HepG2 (cell line): ENCODE results near the gene PCBD1. TPM values are rescaled to one million over a fixed set of nuclear protein-coding genes. Genes with fewer than 3 reads are reported as not detected.

Source experiments
- ATAC-seq: fragments of 200-7000 bp; cut with Tn5 transposase; 3 replicates; pipeline ENCODE4 v1.9.1; 2020; ENCODE audit warnings: mild to moderate bottlenecking, moderate library complexity
- BruUV-seq: library from RNA; stranded (reverse); fragments of 400-500 nt; replicated peaks from 2 replicates; lab custom pipeline; 2021; lab: Mats Ljungman, UMichigan
- CTCF ChIA-PET: fragments of 300-600 bp; formaldehyde crosslinking; extraction: SDS; loops from one replicate; lab custom pipeline; 2021; ENCODE audit warnings: low total read pairs, inconsistent platforms, low intra/inter-chr PET ratio; lab: Yijun Ruan, JAX
- POLR2A ChIA-PET: fragments of 350-600 bp; sonication (Branson Sonifier 250); formaldehyde crosslinking; loops from one replicate; lab custom pipeline; 2020; ENCODE audit warnings: antibody characterized with exemption, inconsistent platforms; lab: Yijun Ruan, JAX
- DNase-seq: peaks from one replicate; pipeline ENCODE4 v3.0.0-alpha.2; 2015; ENCODE audit warnings: low spot score
- FAIRE-seq: peaks from 3 replicates; lab custom pipeline; 2011; peaks lifted over from hg19 to GRCh38; lab: Jason Lieb, UNC
- H2AFZ ChIP-seq: one replicate; pipeline ENCODE4 v1.6.1; 2011; ENCODE audit warnings: low read length, inconsistent platforms
- H3K27ac ChIP-seq: fragments of 300-600 bp; 3 replicates; pipeline ENCODE4 v1.8.0; 2011; ENCODE audit warnings: mixed run types, mild to moderate bottlenecking, mixed read lengths, low read length, inconsistent platforms; ENCODE audit not compliant: insufficient read depth; ENCODE audit errors: extremely low read length
- H3K27me3 ChIP-seq, 2 experiments: fragments of 200-600 bp in 1 of 2; 2 replicates in 1 of 2; 3 replicates in 1 of 2; pipeline versions ENCODE4 v1.6.0 to v1.8.0; 2011; ENCODE audit warnings: low read length in 2 of 2, mild to moderate bottlenecking in 2 of 2, moderate library complexity in 2 of 2, inconsistent platforms in 1 of 2; ENCODE audit not compliant: insufficient read depth in 2 of 2, control insufficient read depth in 1 of 2
- H3K36me3 ChIP-seq, 2 experiments: fragments of 200-600 bp in 1 of 2; replicated peaks in 1 of 2; 2 replicates in 1 of 2; 3 replicates in 1 of 2; pipeline versions ENCODE4 v1.5.1 to v1.8.0; 2011; ENCODE audit warnings: low read length in 2 of 2, inconsistent platforms in 1 of 2; ENCODE audit not compliant: insufficient read depth in 2 of 2, control insufficient read depth in 1 of 2
- H3K4me1 ChIP-seq: 2 replicates; pipeline ENCODE4 v1.5.1; 2012; ENCODE audit warnings: low read length, inconsistent platforms; ENCODE audit not compliant: insufficient read depth
- H3K4me2 ChIP-seq: 2 replicates; pipeline ENCODE4 v1.6.0; 2011; ENCODE audit warnings: low read depth, low read length, inconsistent platforms
- H3K4me3 ChIP-seq, 3 experiments: fragments of 200-600 bp in 1 of 3; sonication (generic), shearing (Covaris generic) in 1 of 3; replicated peaks in 1 of 3; 2 replicates each; pipeline ENCODE4 v1.5.1; 2011 to 2016; ENCODE audit warnings: low read length in 3 of 3, inconsistent platforms in 2 of 3, low read depth in 2 of 3, mild to moderate bottlenecking in 2 of 3, control low read depth in 1 of 3, mixed read lengths in 1 of 3; ENCODE audit not compliant: insufficient read depth in 1 of 3
- H3K79me2 ChIP-seq: one replicate; pipeline ENCODE4 v1.6.1; 2011; ENCODE audit warnings: low read length, inconsistent platforms; ENCODE audit not compliant: insufficient read depth
- H3K9ac ChIP-seq: 2 replicates; pipeline ENCODE4 v1.6.0; 2011; ENCODE audit warnings: mild to moderate bottlenecking, low read depth, low read length, inconsistent platforms; ENCODE audit not compliant: insufficient read depth
- H3K9me3 ChIP-seq: 2 replicates; pipeline ENCODE4 v1.5.1; 2012; ENCODE audit warnings: mild to moderate bottlenecking, low read length
- H4K20me1 ChIP-seq: 2 replicates; pipeline ENCODE4 v1.6.0; 2011; ENCODE audit warnings: inconsistent platforms, mild to moderate bottlenecking, low read length, moderate library complexity; ENCODE audit not compliant: insufficient read depth
- ARNTL ChIP-seq: sonication (generic); formaldehyde crosslinking; IDR thresholded peaks from 2 replicates; pipeline ENCODE4 v1.4.0; 2020; ENCODE audit warnings: mild to moderate bottlenecking, missing genetic modification reagents
- FOXO1 ChIP-seq: sonication (generic); formaldehyde crosslinking; IDR thresholded peaks from 2 replicates; pipeline ENCODE4 v1.4.0; 2020; ENCODE audit warnings: missing genetic modification reagents
- KDM3A ChIP-seq: IDR thresholded peaks from 2 replicates; pipeline ENCODE4 v1.6.1; 2018; ENCODE audit warnings: low read depth, missing compliant biosample characterization
- NFIB ChIP-seq: sonication (generic); formaldehyde crosslinking; IDR thresholded peaks from 2 replicates; pipeline ENCODE4 v1.9.0; 2021; ENCODE audit warnings: missing genetic modification reagents, mild to moderate bottlenecking, borderline replicate concordance
- TCF12 ChIP-seq, 2 experiments: fragments of 450-650 bp in 1 of 2; sonication (generic) in 1 of 2; formaldehyde crosslinking in 1 of 2; IDR thresholded peaks; 2 replicates each; pipeline versions ENCODE4 v1.6.1 to v1.8.0; 2017 to 2022; ENCODE audit warnings: antibody characterized with exemption in 1 of 2, mild to moderate bottlenecking in 1 of 2, missing genetic modification reagents in 1 of 2, moderate library complexity in 1 of 2
- ZNF101 ChIP-seq: sonication (generic); formaldehyde crosslinking; IDR thresholded peaks from 2 replicates; pipeline ENCODE4 v1.4.0; 2020; ENCODE audit warnings: mild to moderate bottlenecking, low read depth, missing genetic modification reagents, borderline replicate concordance
- ZNF674 ChIP-seq: sonication (generic); formaldehyde crosslinking; IDR thresholded peaks from 2 replicates; pipeline ENCODE4 v1.5.0; 2020; ENCODE audit warnings: low read depth, mild to moderate bottlenecking, missing genetic modification reagents
- WGBS: methylation state at CpG from one replicate; pipeline ENCODE4 v1.1.6; 2017; ENCODE audit warnings: low lambda C conversion rate; 5-methylcytosine and 5-hydroxymethylcytosine counted together
- in situ Hi-C: cut with HindIII; loops from 2 replicates; pipeline ENCODE4 v1.10.0; 2017; ENCODE audit warnings: low pct_unique_long_range_greater_than_20kb; ENCODE audit not compliant: extremely low pct_ligation_motif_present
- intact Hi-C: fragments of 100-400 bp; cut with micrococcal nuclease; formaldehyde crosslinking; loops from one replicate; pipeline ENCODE4 v1.10.0; 2022; ENCODE audit not compliant: unreplicated experiment
- polyA plus RNA-seq, 8 experiments: library from polyadenylated mRNA; depleted of rRNA in 3 of 8; stranded (reverse) in 7 of 8; unstranded in 1 of 8; fragments of >200 nt; fragmentation: Illumina TruSeq in 4 of 8; extraction: Trizol in 4 of 8; gene quantifications; 2 replicates each; pipeline versions ENCODE4 v1.2.1 to v1.2.3, GENCODE V29; 2011 to 2016; ENCODE audit warnings: low read depth in 4 of 8, missing spikeins in 1 of 8, mixed read lengths in 1 of 8; ENCODE audit not compliant: insufficient read depth in 1 of 8
- total RNA-seq, 5 experiments: library from RNA; depleted of rRNA; stranded (reverse); fragments of >200 nt; fragmentation: Illumina TruSeq; extraction: Trizol; gene quantifications; 2 replicates each; pipeline ENCODE4 v1.2.3, GENCODE V29; 2016; ENCODE audit warnings: low read depth in 1 of 5
- TF ChIP-seq, protein P1 (sequence below): sonication (generic); formaldehyde crosslinking; IDR thresholded peaks from 2 replicates; pipeline ENCODE4 v1.4.0; 2020; ENCODE audit warnings: mild to moderate bottlenecking, missing genetic modification reagents, borderline replicate concordance

PCBD1 gene
- total and polyA plus RNA-seq, 2 of the 13 experiments (the other 11 are each of a cell fraction or from before 2014, with no cell fraction given), result 95.3 to 168 TPM

DNA sequence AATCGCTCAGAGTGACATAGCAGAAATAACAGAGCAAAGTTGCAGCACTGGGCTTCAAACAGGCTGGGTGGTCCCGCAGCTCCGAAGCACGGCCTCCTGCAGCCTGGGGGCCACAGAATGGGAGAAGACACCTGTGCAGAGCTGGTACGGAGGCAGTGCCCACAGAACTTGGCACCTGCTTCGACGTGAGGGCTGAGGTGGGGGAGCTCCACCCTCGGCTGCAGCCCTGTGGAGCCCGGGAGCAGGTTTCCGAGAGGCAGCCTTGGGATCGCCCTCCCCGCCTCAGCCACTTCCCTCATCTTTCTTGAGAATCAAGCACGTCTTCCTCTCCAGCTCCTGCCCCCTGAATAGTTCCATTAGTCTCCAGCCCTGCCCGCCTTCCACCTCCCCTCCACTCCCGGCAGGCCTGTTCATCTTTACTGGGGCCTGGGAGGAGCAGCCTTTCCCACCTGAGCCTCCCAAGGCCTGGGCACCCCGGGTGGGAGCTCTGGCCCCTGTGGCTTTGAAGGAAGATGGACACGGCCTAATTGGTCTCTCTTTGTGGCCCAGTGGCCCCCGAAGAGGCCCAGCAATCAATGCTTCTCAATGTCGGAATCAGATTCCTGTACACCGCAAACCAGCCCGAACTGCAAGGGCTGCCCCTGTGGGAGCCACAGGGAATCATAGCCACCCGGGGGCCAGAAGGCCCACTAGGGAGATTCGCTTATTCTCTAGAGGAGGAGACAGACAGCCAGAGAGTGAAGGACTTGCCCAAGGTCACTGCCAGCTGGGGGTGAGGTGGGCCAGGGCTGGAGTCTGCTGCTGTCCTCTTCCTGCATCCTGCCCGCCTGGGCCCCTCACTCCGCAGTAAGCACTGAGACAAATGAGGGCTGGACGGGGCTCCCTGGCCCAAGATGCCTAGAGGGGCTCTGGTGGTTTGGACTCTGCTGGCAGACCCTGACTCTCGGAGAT lies 17.0 kb upstream of the PCBD1 start:
- no peak for ATAC-seq
- H3K27me3 ChIP-seq, result peaks cover 10 to 59% of the 10 kb centered on the region in 2 experiments; a peak in 4 of 5 replicates

More for the DNA sequence above, 17.0 kb upstream of the PCBD1 start:
- DNase-seq (no peak), FAIRE-seq (no peak)
- H3K4me3 ChIP-seq, result no peak overlapping the region
- WGBS, result 27% methylated on average over 12 of the region's 27 CpGs
- H2AFZ ChIP-seq, result no peak overlapping the region
- in situ Hi-C loops, result loop anchor here (5.0 kb wide), 1 partner anchor 382 kb away; no protein-coding TSS in a partner anchor
- TF ChIP-seq, protein P1, sequence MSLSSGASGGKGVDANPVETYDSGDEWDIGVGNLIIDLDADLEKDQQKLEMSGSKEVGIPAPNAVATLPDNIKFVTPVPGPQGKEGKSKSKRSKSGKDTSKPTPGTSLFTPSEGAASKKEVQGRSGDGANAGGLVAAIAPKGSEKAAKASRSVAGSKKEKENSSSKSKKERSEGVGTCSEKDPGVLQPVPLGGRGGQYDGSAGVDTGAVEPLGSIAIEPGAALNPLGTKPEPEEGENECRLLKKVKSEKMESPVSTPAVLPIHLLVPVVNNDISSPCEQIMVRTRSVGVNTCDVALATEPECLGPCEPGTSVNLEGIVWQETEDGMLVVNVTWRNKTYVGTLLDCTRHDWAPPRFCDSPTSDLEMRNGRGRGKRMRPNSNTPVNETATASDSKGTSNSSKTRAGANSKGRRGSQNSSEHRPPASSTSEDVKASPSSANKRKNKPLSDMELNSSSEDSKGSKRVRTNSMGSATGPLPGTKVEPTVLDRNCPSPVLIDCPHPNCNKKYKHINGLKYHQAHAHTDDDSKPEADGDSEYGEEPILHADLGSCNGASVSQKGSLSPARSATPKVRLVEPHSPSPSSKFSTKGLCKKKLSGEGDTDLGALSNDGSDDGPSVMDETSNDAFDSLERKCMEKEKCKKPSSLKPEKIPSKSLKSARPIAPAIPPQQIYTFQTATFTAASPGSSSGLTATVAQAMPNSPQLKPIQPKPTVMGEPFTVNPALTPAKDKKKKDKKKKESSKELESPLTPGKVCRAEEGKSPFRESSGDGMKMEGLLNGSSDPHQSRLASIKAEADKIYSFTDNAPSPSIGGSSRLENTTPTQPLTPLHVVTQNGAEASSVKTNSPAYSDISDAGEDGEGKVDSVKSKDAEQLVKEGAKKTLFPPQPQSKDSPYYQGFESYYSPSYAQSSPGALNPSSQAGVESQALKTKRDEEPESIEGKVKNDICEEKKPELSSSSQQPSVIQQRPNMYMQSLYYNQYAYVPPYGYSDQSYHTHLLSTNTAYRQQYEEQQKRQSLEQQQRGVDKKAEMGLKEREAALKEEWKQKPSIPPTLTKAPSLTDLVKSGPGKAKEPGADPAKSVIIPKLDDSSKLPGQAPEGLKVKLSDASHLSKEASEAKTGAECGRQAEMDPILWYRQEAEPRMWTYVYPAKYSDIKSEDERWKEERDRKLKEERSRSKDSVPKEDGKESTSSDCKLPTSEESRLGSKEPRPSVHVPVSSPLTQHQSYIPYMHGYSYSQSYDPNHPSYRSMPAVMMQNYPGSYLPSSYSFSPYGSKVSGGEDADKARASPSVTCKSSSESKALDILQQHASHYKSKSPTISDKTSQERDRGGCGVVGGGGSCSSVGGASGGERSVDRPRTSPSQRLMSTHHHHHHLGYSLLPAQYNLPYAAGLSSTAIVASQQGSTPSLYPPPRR (CRISPR knock-in tag), result no peak
- TF ChIP-seq FOXO1 (CRISPR knock-in tag), result no peak
- no peak for TF ChIP-seq TCF12 (IDR thresholded peaks at IDR 0.05)
- no peak for TF ChIP-seq TCF12 (CRISPR knock-in tag; IDR thresholded peaks at IDR 0.05)
- no peak for TF ChIP-seq NFIB (CRISPR knock-in tag)
- TF ChIP-seq ARNTL (CRISPR knock-in tag), result no peak
- no peak for TF ChIP-seq KDM3A (CRISPR knock-in tag)
- TF ChIP-seq ZNF674 (CRISPR knock-in tag), result no peak
- no peak for TF ChIP-seq ZNF101 (CRISPR knock-in tag)
- no peak overlapping the region for H3K27ac ChIP-seq
- no peak overlapping the region for H3K9ac ChIP-seq
- no peaks in the 10 kb centered on the region for H3K36me3 ChIP-seq
- no TSS peak for BruUV-seq
- ChIA-PET POLR2A (no interaction called here), CTCF (no interaction called here)
- no peaks in the 10 kb centered on the region for H3K79me2 ChIP-seq
- H3K4me1 ChIP-seq, result no peaks in the 10 kb centered on the region
- intact Hi-C loops, result no loop called here
- H4K20me1 ChIP-seq, result no peaks in the 10 kb centered on the region; the same call in 1 of the 2 replicates
- H3K4me2 ChIP-seq, result no peak overlapping the region
- no peaks in the 10 kb centered on the region for H3K9me3 ChIP-seq
